Fibroblast of the aortic adventitia (primary cell): ENCODE data around the gene ADGRF3. TPM values are rescaled to one million over a fixed set of nuclear protein-coding genes. Genes with fewer than 3 reads are reported as not detected.
A peak's percentile ranks its signal among the peaks of the same experiment; 100 is the strongest.
"Not testable (repeated sequence)": the region's sequence is repeated elsewhere in the genome, so short reads cannot be mapped to it uniquely, and the experiment has no call there.

ENCODE experiments used
- DNase-seq: peaks from one replicate; pipeline ENCODE4 v3.0.0-alpha.2; 2010; ENCODE audit warnings: low read depth
- H3K4me3 ChIP-seq: 2 replicates; pipeline ENCODE4 v1.5.1; 2011; ENCODE audit warnings: low read depth, mild to moderate bottlenecking, control low read depth, low read length, moderate library complexity
- CTCF ChIP-seq: IDR thresholded peaks from 2 replicates; pipeline ENCODE4 v1.5.1; 2011; ENCODE audit warnings: mild to moderate bottlenecking, low read length, control low read depth, inconsistent platforms; ENCODE audit not compliant: insufficient read depth
- total RNA-seq: library from RNA; depleted of rRNA; stranded (reverse); fragments of >200 nt; gene quantifications from 2 replicates; pipeline ENCODE4 v1.2.3, GENCODE V29; 2012; ENCODE audit warnings: low replicate concordance

ADGRF3 gene
- total RNA-seq, 1 donor, result 0.09 TPM

GRCh38 chr2:26268213-26268612, 78.4 kb downstream of the ADGRF3 start:
- peak; percentile 62 for DNase-seq
- no peak overlapping the region for H3K4me3 ChIP-seq
- no peak for TF ChIP-seq CTCF

GRCh38 chr2:26258836-26259235, 87.8 kb downstream of the ADGRF3 start:
- H3K4me3 ChIP-seq, DNase-seq: not testable (repeated sequence)

Other genes starting within 250 kb of the ADGRF3 start
- 0.57 and 2.4 TPM in 2 replicates for gene GAREM2, start 173.7 kb downstream of the ADGRF3 start, total RNA-seq
- gene HADHA, start 102.2 kb downstream of the ADGRF3 start, total RNA-seq, result 135 and 174 TPM in 2 replicates
- 102 and 107 TPM in 2 replicates for gene HADHB, start 101.8 kb downstream of the ADGRF3 start, total RNA-seq
- 13.1 and 14.6 TPM in 2 replicates for gene SELENOI, start 646 bp downstream of the ADGRF3 start, total RNA-seq
- gene DRC1, start 55.1 kb upstream of the ADGRF3 start, total RNA-seq, result not detected in 2 replicates
- not detected in 2 replicates for gene OTOF, start 131.3 kb upstream of the ADGRF3 start, total RNA-seq